ENCODE data around the gene SCN2B. TPM values are rescaled to one million over a fixed set of nuclear protein-coding genes. Genes with fewer than 3 reads are reported as not detected.

Gene SCN2B
- total RNA-seq, 1 experiment from 2014 or later: 0.20 TPM

GRCh38 chr11:118135796-118136165 lies 40.7 kb downstream of the SCN2B start:
- ChIA-PET POLR2A (no interaction called here), CTCF (no interaction called here)
- no peaks in the 10 kb centered on the region; the same call in 1 of the 2 replicates for H3K27me3 Mint-ChIP-seq (ENCODE audit: low read depth)
- H3K36me3 Mint-ChIP-seq: no peaks in the 10 kb centered on the region
- ATAC-seq (no peak), DNase-seq (ENCODE audit: low spot score) (no peak)
- no peak overlapping the region for H3K4me3 Mint-ChIP-seq
- no peak for TF ChIP-seq GABPB1 (CRISPR knock-in tag; IDR thresholded peaks at IDR 0.05)
- TF ChIP-seq, protein P1, sequence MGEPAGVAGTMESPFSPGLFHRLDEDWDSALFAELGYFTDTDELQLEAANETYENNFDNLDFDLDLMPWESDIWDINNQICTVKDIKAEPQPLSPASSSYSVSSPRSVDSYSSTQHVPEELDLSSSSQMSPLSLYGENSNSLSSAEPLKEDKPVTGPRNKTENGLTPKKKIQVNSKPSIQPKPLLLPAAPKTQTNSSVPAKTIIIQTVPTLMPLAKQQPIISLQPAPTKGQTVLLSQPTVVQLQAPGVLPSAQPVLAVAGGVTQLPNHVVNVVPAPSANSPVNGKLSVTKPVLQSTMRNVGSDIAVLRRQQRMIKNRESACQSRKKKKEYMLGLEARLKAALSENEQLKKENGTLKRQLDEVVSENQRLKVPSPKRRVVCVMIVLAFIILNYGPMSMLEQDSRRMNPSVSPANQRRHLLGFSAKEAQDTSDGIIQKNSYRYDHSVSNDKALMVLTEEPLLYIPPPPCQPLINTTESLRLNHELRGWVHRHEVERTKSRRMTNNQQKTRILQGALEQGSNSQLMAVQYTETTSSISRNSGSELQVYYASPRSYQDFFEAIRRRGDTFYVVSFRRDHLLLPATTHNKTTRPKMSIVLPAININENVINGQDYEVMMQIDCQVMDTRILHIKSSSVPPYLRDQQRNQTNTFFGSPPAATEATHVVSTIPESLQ (CRISPR knock-in tag; IDR thresholded peaks at IDR 0.05): no peak
- TF ChIP-seq, protein P2, sequence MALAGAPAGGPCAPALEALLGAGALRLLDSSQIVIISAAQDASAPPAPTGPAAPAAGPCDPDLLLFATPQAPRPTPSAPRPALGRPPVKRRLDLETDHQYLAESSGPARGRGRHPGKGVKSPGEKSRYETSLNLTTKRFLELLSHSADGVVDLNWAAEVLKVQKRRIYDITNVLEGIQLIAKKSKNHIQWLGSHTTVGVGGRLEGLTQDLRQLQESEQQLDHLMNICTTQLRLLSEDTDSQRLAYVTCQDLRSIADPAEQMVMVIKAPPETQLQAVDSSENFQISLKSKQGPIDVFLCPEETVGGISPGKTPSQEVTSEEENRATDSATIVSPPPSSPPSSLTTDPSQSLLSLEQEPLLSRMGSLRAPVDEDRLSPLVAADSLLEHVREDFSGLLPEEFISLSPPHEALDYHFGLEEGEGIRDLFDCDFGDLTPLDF (CRISPR knock-in tag; IDR thresholded peaks at IDR 0.05): no peak
- TF ChIP-seq, protein P3, sequence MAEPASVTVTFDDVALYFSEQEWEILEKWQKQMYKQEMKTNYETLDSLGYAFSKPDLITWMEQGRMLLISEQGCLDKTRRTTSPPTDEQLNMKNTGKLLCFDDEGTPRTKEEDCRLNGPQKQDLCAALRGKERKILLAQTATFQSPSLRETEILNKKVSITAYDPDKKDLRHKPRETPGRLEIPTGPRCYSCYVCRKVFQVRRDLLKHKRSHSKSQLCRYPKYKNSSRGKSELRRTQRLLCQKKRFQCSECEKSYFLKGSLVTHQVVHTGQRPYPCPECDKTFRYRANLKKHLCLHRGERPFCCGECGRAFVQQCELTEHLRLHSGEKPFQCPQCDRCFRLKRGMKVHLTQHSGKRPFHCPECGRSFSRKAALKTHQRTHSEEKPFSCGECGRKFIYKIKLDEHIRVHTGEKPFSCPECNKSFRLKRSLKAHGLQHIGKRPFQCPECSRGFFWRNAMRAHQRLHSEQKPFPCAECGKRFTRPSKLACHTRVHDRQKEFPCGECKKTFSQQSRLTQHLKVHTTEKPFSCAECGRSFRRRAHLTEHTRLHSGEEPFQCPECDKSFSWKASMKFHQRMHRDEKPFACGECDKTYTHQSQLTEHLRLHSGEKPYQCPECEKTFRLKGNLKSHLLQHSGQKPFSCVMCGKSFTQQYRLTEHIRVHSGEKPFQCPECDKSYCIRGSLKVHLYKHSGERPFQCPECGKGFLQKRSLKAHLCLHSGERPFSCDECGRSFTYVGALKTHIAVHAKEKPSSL (CRISPR knock-in tag; conservative IDR thresholded peaks at IDR 0.05): no peak
- no peak for TF ChIP-seq JUN (CRISPR knock-in tag; IDR thresholded peaks at IDR 0.05)
- TF ChIP-seq RORB (CRISPR knock-in tag; IDR thresholded peaks at IDR 0.05): no peak
- no peak for TF ChIP-seq ZNF263 (CRISPR knock-in tag; IDR thresholded peaks at IDR 0.05; ENCODE audit: low read depth)
- TF ChIP-seq, protein P4, sequence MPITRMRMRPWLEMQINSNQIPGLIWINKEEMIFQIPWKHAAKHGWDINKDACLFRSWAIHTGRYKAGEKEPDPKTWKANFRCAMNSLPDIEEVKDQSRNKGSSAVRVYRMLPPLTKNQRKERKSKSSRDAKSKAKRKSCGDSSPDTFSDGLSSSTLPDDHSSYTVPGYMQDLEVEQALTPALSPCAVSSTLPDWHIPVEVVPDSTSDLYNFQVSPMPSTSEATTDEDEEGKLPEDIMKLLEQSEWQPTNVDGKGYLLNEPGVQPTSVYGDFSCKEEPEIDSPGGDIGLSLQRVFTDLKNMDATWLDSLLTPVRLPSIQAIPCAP (CRISPR knock-in tag; IDR thresholded peaks at IDR 0.05): no peak
- no peak for TF ChIP-seq KAT7 (CRISPR knock-in tag; IDR thresholded peaks at IDR 0.05; ENCODE audit: borderline replicate concordance)
- peaks cover 6% of the 10 kb centered on the region for H3K4me1 Mint-ChIP-seq
- H3K27ac Mint-ChIP-seq: no peak overlapping the region
- no peaks in the 10 kb centered on the region for H3K9me3 Mint-ChIP-seq

DNA sequence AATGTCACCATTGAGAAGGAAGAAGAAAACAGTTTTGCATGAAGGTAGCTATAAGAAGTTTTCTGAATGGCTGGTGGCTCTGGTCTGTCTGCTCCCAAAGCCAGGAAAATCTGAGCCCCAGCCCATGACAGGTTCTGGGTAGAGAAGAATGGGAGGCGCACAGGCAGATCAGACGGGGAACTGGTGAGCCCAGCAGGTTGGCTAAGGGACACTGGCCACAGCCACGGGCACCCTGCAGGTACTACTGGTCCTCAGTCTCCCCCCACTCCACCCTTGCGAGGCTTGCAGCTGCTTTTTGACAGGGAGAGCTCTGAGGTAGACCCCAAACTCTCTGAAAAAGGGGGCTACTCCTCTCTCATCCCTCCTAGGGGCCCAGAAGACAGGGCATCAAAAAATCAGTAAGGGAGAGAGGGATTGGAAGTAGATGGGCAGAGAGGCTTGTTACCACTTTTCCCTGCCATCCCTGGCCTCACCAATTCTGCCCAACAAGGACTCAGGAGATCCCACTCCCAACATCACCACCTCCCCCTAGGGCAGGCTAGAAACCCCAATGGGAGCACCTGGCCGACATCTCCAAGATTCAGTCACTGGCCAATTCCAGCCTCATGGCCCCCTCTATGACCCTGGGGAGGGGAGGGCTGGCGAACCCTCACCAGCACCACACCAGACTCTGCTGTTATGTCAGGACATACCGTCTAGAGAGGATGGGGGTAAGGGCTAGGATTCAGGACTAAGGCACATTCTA lies 41.2 kb downstream of the SCN2B start:
- DNase-seq (ENCODE audit: low spot score) (no peak), ATAC-seq (no peak)
- CTCF ChIA-PET: no interaction called here
- POLR2A ChIA-PET: no interaction called here
- peaks cover 6% of the 10 kb centered on the region for H3K4me1 Mint-ChIP-seq
- no peaks in the 10 kb centered on the region for H3K9me3 Mint-ChIP-seq
- no peaks in the 10 kb centered on the region for H3K36me3 Mint-ChIP-seq
- H3K4me3 Mint-ChIP-seq: no peak overlapping the region
- H3K27me3 Mint-ChIP-seq (ENCODE audit: low read depth): no peaks in the 10 kb centered on the region; the same call in 1 of the 2 replicates
- TF ChIP-seq, protein P5, sequence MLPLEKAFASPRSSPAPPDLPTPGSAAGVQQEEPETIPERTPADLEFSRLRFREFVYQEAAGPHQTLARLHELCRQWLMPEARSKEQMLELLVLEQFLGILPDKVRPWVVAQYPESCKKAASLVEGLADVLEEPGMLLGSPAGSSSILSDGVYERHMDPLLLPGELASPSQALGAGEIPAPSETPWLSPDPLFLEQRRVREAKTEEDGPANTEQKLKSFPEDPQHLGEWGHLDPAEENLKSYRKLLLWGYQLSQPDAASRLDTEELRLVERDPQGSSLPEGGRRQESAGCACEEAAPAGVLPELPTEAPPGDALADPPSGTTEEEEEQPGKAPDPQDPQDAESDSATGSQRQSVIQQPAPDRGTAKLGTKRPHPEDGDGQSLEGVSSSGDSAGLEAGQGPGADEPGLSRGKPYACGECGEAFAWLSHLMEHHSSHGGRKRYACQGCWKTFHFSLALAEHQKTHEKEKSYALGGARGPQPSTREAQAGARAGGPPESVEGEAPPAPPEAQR (CRISPR knock-in tag; IDR thresholded peaks at IDR 0.05): no peak
- TF ChIP-seq CREB1 (CRISPR knock-in tag; IDR thresholded peaks at IDR 0.05) (no peak), HMGXB4 (CRISPR knock-in tag; IDR thresholded peaks at IDR 0.05) (no peak), USF2 (CRISPR knock-in tag; IDR thresholded peaks at IDR 0.05) (no peak), TEAD1 (CRISPR knock-in tag; IDR thresholded peaks at IDR 0.05) (no peak), ZNF232 (CRISPR knock-in tag; IDR thresholded peaks at IDR 0.05) (no peak)
- TF ChIP-seq, protein P6, sequence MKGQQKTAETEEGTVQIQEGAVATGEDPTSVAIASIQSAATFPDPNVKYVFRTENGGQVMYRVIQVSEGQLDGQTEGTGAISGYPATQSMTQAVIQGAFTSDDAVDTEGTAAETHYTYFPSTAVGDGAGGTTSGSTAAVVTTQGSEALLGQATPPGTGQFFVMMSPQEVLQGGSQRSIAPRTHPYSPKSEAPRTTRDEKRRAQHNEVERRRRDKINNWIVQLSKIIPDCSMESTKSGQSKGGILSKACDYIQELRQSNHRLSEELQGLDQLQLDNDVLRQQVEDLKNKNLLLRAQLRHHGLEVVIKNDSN (CRISPR knock-in tag; IDR thresholded peaks at IDR 0.05): no peak
- TF ChIP-seq, protein P7, sequence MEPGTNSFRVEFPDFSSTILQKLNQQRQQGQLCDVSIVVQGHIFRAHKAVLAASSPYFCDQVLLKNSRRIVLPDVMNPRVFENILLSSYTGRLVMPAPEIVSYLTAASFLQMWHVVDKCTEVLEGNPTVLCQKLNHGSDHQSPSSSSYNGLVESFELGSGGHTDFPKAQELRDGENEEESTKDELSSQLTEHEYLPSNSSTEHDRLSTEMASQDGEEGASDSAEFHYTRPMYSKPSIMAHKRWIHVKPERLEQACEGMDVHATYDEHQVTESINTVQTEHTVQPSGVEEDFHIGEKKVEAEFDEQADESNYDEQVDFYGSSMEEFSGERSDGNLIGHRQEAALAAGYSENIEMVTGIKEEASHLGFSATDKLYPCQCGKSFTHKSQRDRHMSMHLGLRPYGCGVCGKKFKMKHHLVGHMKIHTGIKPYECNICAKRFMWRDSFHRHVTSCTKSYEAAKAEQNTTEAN (CRISPR knock-in tag; IDR thresholded peaks at IDR 0.05): no peak
- TF ChIP-seq, protein P8, sequence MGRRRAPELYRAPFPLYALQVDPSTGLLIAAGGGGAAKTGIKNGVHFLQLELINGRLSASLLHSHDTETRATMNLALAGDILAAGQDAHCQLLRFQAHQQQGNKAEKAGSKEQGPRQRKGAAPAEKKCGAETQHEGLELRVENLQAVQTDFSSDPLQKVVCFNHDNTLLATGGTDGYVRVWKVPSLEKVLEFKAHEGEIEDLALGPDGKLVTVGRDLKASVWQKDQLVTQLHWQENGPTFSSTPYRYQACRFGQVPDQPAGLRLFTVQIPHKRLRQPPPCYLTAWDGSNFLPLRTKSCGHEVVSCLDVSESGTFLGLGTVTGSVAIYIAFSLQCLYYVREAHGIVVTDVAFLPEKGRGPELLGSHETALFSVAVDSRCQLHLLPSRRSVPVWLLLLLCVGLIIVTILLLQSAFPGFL (CRISPR knock-in tag; IDR thresholded peaks at IDR 0.05; ENCODE audit: borderline replicate concordance): no peak
- no peak overlapping the region for H3K27ac Mint-ChIP-seq

Measured in WTC11 (cell line).